HPDE6-E6E7 (cell line): ENCODE results near the gene FAM221B.

Experiments used
- DNase-seq: peaks from one replicate; pipeline ENCODE4 v3.0.0; 2011; ENCODE audit warnings: missing footprints; ENCODE audit errors: extremely low spot score

Gene FAM221B

DNA sequence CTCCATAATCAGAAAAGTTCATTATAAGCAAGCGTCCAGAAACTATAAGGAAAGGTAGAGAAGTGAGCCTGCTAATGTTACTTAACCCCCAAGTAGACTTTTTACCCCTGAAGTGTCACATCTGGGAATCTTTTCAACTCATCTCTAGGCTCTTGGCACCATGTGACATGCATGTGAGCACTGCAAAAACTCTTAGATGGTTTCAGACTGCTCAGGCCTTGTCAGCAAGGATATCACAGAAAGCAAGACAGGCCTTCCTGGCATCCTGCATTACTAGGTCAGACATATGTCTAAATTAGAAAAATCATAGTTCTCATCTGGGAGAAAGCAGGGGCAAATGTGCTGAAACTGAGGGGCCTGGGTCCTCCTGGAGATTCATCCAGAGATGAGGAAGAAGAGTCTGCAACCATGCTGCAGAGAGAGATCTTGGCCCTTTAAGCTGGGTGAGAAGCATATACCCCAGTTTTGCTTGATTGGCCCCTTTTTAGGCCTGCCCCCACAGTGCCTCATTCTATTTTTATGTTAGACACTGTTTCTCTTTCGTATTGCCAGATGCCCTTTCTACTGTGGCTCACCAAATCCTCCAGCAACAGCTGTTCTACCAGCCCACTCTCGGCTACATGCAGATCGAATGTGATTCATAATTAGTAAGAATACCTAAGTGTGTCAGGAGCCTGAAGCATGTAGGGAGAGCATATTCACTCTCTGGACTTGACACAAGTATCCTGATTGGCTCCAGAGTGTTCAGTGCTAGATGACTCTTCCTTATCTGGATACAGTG, 19.4 kb upstream of the FAM221B start:
- peak; percentile 86 for DNase-seq

DNA sequence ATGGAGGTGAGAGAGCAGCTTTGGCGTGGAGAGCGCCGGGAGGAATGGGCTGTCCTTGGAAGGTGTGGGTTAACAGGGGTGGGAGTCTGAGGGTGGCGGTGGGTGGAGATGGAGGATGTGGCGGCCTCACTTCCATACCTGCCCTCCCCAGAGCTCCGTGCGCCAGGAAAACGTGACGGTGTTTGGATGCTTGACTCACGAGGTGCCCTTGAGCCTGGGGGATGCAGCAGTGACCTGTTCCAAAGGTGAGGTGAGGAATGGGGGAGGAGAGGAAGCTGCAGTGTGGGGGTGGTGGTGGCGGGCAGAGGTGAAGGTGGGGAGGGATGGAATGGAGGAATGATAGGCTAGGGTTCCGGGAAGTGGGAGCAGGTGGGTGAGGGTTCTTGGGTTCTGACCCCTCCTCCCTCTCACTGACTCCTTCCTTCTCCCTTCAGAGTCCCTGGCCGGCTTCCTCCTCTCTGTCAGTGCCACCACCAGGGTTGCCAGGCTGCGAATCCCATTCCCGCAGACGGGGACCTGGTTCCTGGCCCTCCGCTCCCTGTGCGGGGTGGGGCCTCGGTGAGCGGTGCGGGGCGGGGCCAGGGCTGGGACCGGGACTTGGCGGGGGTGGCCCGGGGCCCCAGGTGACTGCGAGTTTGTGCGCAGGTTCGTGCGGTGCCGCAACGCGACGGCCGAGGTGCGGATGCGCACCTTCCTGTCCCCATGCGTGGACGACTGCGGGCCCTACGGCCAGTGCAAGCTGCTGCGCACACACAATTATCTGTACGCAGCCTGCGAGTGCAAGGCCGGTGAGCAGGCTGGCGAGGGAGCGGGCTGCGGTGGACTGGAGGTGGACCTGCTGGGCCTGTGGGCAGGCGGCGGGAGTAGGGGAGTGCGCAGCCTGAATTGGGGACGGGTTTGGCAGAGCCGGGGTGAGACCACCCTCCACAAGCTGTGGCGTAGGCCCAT, 17.6 kb upstream of the FAM221B start:
- no peak for DNase-seq

GRCh38 chr9:35844628-35845270, 16.2 kb upstream of the FAM221B start:
- peak; percentile 72 for DNase-seq

- DNase-seq = no peak
These were observed 14.3 kb upstream of the FAM221B start for GRCh38 chr9:35842795-35843194.

- no peak for DNase-seq
These were observed 13.7 kb upstream of the FAM221B start for GRCh38 chr9:35842020-35842745.

- DNase-seq = no peak
These were observed 13.0 kb upstream of the FAM221B start for GRCh38 chr9:35841645-35841900.

GRCh38 chr9:35840881-35841644, 12.5 kb upstream of the FAM221B start:
- no peak for DNase-seq

DNA sequence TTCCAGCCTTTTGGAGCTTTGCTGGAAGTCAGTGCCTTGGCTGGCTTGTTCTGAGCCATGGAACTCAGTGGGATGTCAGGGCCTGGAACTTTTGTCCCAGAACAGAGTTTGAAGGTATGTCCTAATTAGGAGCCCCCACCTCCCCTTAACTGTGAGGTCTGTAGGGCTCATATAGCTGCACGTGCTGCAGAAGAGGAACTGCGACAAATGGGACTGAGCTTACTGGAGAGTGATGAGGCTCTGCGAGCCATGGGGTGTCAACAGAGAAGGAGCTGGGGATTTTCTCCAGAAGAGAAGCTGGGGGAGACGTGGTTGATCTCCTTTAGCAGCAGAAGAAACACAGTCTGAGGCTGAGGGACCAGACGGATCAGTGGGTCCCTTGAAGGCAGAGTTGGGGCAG, 11.4 kb upstream of the FAM221B start:
- no peak for DNase-seq

DNA sequence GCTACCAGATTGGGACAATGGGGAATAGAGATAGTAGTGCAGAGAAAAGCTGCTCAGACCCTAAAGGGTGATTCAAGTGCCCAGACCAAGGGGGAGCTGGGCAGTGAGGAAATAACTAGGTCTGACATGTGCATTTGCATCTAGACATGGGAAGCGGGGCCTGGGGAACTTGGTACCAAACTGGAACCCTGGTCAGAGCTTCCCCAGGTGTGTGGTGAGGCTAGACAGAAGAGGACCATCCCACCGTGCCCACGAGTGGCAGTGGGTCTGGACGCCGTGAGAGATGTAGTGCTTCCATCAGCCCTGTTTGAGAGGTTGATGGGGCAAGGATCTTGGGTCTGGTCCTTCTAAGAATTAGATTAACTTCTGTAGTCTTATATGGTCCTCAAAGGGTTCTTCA, 8.1 kb upstream of the FAM221B start:
- no peak for DNase-seq

GRCh38 chr9:35835766-35836165, 7.2 kb upstream of the FAM221B start:
- DNase-seq = no peak

DNA sequence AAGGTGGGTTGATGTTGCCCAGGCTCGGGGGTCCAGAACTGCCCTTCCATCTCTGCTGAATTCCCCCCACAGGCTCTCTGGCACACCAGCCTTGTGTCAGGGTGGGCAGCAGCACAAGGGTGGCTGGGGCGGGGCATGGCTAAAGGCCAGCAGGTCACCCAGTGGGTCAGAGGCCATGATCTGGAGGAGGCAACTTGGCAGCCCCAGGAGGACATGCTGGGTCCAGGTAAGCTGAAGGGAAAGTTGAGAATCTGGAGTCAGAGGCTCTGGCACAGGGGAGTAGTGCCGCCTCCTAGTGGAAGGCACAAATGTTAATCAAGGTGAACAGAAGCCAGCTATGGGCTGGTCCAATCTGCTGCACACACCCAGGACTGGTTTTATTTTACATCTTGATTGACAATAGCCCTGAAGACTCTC, 6.7 kb upstream of the FAM221B start:
- DNase-seq = no peak

DNA sequence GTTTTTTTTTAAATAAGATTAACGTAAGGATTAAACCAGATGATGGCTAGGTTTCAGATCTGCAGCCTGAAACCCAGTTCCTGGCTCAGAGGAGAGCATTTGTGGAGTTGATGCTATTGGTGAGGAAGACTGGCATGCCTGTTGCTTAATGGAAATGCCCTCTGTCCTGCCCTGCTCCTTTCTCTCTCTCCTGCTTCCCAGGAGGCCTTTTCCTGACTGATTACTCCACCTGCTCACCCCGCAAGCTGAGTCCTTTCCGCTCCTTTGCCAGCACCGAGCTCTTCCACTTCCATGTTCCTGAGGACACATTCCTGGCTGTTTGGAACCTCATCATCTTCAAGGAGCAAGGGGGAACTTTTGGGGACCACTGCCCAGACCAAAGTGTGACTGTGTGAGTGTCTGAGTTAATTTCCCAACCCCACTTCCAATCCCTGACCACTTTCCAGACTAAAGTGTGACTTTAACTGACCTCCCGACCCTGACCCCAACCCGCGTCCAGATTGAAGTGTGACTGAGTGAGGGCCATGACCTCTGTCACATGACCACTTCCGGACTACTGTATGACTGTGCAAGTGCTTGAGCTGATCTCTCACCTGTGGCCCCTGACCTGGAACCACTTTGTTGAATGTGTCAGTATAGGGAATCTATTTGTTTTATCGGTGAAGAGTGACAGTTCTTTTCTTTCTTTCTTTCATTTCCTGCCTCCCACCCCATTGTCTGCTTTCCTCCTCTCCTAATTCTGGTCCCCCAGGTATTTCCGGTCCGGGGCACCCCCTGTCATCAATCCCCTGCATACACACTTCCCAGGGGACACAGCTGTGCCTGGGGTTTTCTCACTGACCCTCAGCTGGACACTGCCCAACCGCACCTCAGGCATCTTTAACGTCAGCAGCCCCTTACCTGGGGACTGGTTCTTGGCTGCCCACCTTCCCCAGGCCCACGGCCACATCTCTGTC, 6.0 kb upstream of the FAM221B start:
- no peak for DNase-seq

DNA sequence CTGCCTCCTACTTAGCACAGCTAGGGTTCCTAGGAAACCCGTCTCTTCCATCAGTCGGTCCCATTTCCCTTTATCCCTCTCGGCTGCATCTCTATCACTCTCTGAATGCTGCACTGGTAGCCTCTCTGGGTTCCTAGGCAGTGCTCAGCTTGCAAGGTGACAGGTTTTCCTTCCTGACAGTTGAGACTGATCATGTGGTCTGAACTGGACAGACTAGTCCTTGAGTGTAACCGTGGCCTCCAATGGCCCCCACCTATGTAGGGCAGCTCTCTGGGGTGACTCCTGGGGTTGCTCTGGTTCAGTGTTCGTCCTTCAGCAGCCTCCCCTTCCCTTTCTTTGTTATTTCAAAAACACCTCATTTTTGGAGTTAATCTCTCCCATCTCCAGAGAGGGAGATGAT, 4.3 kb upstream of the FAM221B start:
- DNase-seq = no peak

DNA sequence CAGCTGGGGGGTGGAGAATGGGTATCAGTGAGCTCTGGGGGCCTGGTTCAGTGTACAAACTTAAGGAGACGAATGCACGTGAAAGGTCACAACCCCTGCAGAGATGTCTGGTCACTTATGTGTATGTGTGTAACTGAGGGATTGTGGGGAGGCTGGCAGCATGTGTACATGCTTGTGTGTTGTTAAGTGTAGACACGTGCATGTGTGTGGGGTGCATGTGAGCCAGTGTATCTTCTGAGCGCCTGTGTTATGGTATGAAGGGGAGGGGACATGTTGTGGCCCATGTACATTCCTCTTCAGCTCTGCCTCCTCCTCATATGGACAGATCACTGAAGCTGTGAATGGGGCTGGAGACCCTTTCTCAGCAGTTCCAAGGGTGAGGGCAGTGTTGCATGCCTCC, 2.5 kb upstream of the FAM221B start:
- no peak for DNase-seq

- DNase-seq = no peak
These were observed 1.2 kb upstream of the FAM221B start for GRCh38 chr9:35829764-35830096.

DNA sequence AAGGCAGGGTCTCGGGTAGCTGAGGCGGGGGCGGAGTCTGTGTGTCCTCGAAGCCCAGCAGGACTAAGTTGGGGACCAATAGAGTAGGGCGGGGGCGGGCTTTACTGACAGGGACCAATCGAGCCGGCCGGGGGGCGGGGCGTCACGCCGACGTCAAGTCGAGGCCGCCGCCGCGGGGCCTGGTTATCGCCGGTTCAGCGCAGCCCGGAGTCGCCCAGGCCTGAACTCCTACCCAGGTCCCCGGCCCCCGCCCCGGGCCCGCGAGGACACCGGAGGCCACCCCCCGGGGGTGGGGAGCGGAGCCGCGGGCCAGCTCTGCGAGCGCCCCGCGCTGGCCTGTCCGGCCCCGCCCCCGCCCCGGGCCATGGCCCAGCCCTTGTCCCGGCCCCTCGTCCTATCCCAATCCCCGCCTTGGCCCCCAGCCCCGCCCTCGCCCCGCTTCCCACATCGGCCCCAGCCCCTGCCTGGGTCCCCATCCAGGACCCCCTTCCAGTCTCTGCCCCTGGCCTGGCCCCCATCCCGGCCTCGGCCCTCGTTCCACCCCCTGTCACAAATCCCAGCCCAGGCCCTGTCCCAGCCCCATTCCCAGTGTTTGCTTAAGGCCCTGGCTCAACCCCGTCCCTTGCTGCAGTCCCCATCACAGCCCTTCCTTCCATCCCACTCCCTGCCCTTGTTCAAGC, 692 bp upstream of the FAM221B start, which contains the start of gene TMEM8B:
Gene TMEM8B (plus strand): TSS at position 145 of the 680 bp plus-strand sequence. CDS start 220 bp downstream, at position 365.
- peak; percentile 91 for DNase-seq

DNA sequence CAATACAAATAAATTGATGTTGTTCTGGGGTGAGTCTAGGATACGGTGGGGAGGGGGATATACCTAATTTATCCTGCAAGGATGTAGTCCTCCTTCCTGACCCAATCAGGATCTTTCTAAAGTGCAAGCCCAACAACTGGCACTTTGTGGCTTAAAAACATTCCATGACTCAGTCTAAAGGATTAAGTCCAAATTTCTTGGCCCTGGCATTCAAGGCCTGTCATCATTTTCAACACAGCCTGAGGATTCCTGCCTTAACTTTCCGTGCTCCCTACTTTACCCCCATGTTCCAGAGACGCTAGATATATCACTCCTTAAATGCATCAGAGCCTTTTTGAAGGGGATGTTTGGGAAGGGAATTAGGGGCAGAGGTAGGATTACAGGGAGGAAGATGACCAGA, 1.0 kb downstream of the FAM221B start:
- no peak for DNase-seq

GRCh38 chr9:35826071-35826701, 2.3 kb downstream of the FAM221B start:
- DNase-seq = peak; percentile 51

DNA sequence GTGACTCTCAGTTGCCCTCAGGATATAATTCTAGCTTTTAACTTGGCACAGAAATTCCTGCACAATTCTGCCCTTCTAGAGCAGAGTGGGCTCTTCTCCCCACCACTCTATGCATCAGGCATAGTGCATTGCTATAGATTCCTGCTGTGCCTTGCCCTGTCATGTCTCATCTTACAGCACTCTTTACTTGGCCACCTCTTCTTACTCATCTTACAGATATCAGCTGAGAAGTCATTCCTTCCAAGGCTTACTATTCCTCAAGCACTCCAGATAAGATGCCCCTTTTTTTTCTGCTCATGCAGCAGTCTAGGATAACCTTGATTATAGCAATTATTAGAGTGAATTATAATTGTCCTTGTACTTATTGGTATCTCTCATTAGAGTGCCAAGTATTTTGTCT, 5.6 kb downstream of the FAM221B start:
- DNase-seq = no peak
